T-cell (primary cell): ENCODE data around the gene ATIC. TPM values are rescaled to one million over a fixed set of nuclear protein-coding genes. Genes with fewer than 3 reads are reported as not detected.

ENCODE experiments used
- ATAC-seq, 4 experiments: fragments of 200-7000 bp in 3 of 4; fragments of 150-1000 bp in 1 of 4; cut with Tn5 transposase; replicated peaks in 1 of 4; 1 replicate in 3 of 4; 2 replicates in 1 of 4; pipeline ENCODE4 v1.10.0; 2021; ENCODE audit warnings: moderate library complexity in 3 of 4, mild to moderate bottlenecking in 2 of 4, moderate number of reproducible peaks in 1 of 4
- CTCF ChIA-PET, 2 donors: fragments of 300-600 bp; sonication (Branson Sonifier 250); formaldehyde crosslinking; loops; one replicate each; lab custom pipeline; 2022; ENCODE audit warnings: antibody characterized with exemption in 2 of 2; lab: Charles Lee
- POLR2A ChIA-PET, 2 donors: fragments of 300-600 bp; sonication (Branson Sonifier 250); formaldehyde crosslinking; loops; one replicate each; lab custom pipeline; 2022; ENCODE audit warnings: antibody characterized with exemption in 2 of 2; lab: Charles Lee
- DNase-seq, 35 experiments: peaks; one replicate each; pipeline versions ENCODE4 v3.0.0 to v3.0.0-alpha.2; 2013 to 2023
- H3K27ac ChIP-seq: one replicate; pipeline ENCODE4 v1.5.1; 2013; ENCODE audit warnings: low read length
- H3K27me3 ChIP-seq, 2 experiments: replicated peaks in 1 of 2; 1 replicate in 1 of 2; 2 replicates in 1 of 2; pipeline versions ENCODE4 v1.6.1 to v1.7.0; 2013; ENCODE audit warnings: low read length in 1 of 2, mixed read lengths in 1 of 2; ENCODE audit not compliant: control insufficient read depth in 2 of 2, insufficient read depth in 2 of 2; ENCODE audit errors: extremely low read depth in 1 of 2
- H3K36me3 ChIP-seq, 2 donors: 1 replicate in 1 of 2; 2 replicates in 1 of 2; pipeline versions ENCODE4 v1.6.1 to v1.7.0; 2013; ENCODE audit warnings: low read length in 1 of 2; ENCODE audit not compliant: control insufficient read depth in 2 of 2, insufficient read depth in 1 of 2; ENCODE audit errors: extremely low read depth in 1 of 2
- H3K4me1 ChIP-seq, 2 experiments: 1 replicate in 1 of 2; 2 replicates in 1 of 2; pipeline versions ENCODE4 v1.6.1 to v1.7.0; 2013; ENCODE audit warnings: low read length in 2 of 2, mixed read lengths in 1 of 2; ENCODE audit not compliant: insufficient read depth in 2 of 2, control insufficient read depth in 1 of 2; ENCODE audit errors: extremely low read depth in 1 of 2
- H3K4me3 ChIP-seq, 2 donors: 1 replicate in 1 of 2; 2 replicates in 1 of 2; pipeline versions ENCODE4 v1.5.1 to v1.7.0; 2013; ENCODE audit warnings: mild to moderate bottlenecking in 2 of 2, low read length in 1 of 2, moderate library complexity in 1 of 2; ENCODE audit not compliant: control insufficient read depth in 1 of 2; ENCODE audit errors: extremely low read depth in 1 of 2
- H3K9me3 ChIP-seq: 2 replicates; pipeline ENCODE4 v1.7.0; 2013
- H3K27ac Mint-ChIP-seq, 2 donors: one replicate each; pipeline ENCODE4 v1.8.0; 2020 to 2021; ENCODE audit warnings: mild to moderate bottlenecking in 2 of 2, mixed read lengths in 2 of 2
- H3K27me3 Mint-ChIP-seq, 2 donors: one replicate each; pipeline ENCODE4 v1.8.0; 2021 to 2022; ENCODE audit warnings: mixed read lengths in 2 of 2
- H3K36me3 Mint-ChIP-seq: one replicate; pipeline ENCODE4 v1.8.0; 2021; ENCODE audit warnings: mixed read lengths
- H3K4me1 Mint-ChIP-seq, 3 donors: one replicate each; pipeline ENCODE4 v1.8.0; 2020 to 2022; ENCODE audit warnings: mixed read lengths in 3 of 3, mild to moderate bottlenecking in 1 of 3
- H3K4me3 Mint-ChIP-seq, 3 donors: one replicate each; pipeline ENCODE4 v1.8.0; 2020 to 2022; ENCODE audit warnings: mild to moderate bottlenecking in 3 of 3, mixed read lengths in 3 of 3, moderate library complexity in 3 of 3
- H3K9me3 Mint-ChIP-seq, 3 donors: one replicate each; pipeline ENCODE4 v1.8.0; 2020 to 2022; ENCODE audit warnings: mixed read lengths in 3 of 3
- WGBS: methylation state at CpG from one replicate; pipeline ENCODE4 v1.1.5; 2013; ENCODE audit warnings: missing lambda C conversion rate; ENCODE audit not compliant: insufficient coverage; 5-methylcytosine and 5-hydroxymethylcytosine counted together
- total RNA-seq, 35 experiments: library from RNA in 6 of 35; stranded (reverse) in 6 of 35; fragments of 120-200 nt in 1 of 35; gene quantifications; one replicate each; pipeline versions ENCODE4 v1.2.1 to v1.2.4 and lab custom pipeline; 2013 to 2026

ATIC gene
- total RNA-seq, 5 donors from 2014 or later (not counting 1 experiment from before 2014, with no cell fraction given): 61.9 to 97.4 (median 78.8) TPM

DNA sequence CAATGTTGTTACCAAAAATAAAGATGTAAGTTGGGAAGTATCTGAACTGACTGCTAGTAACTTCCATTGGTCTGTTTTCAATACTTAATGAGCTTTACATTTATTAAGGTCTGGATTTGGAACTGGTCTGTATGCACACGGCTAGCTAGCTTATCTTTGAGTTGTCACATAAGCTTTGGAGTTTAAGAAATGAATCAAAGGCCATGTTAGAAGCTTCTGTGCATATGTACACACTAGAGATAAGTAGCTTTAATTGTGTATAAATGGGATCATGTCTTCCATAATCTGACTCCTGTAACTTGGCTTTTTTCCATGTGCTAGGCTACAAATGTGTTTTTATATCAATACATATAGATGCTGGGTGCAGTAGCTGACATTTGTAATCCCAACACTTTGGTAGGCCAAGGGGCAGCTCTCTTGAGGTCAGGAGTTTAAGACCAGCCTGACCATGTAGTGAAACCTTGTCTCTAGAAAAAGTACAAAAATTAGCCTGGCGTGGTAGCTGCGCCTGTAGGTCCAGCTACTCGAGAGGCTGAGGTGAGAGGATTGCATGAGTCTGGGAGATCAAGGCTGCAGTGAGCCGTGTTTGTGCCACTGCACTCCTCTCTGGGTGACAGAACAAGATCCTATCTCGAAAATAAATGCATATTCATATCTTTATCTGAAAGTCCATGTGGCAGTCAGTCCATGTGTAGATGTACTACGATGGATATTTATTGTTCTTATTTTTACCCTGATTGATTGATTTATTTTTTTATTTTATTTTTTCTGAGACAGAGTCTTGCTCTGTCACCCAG is 27.2 kb downstream of the ATIC start:
- H3K36me3 Mint-ChIP-seq: peaks cover 78% of the 10 kb centered on the region
- no peak overlapping the region for H3K4me3 Mint-ChIP-seq
- H3K4me1 Mint-ChIP-seq: peaks cover 0 to 2% (median 0%) of the 10 kb centered on the region in 3 donors
- ATAC-seq: no peak
- Histone ChIP-seq H3K9me3 (no peaks in the 10 kb centered on the region), H3K4me1 (no peaks in the 10 kb centered on the region), H3K27ac (no peak overlapping the region), H3K4me3 (no peak overlapping the region), H3K27me3 (no peaks in the 10 kb centered on the region), H3K36me3 (peaks cover 7 to 78% of the 10 kb centered on the region in 2 donors)
- H3K27ac Mint-ChIP-seq: no peak overlapping the region
- no peaks in the 10 kb centered on the region for H3K9me3 Mint-ChIP-seq
- ChIA-PET POLR2A (interaction anchor here in 1 of 2 donors (0.5 kb wide), 1 partner anchor 34 kb away, joined by 3 read pairs; no protein-coding TSS in a partner anchor), CTCF (no interaction called here)
- WGBS: 100% methylated on average over 3 of the region's 7 CpGs
- no peak for DNase-seq
- H3K27me3 Mint-ChIP-seq: no peaks in the 10 kb centered on the region

DNA sequence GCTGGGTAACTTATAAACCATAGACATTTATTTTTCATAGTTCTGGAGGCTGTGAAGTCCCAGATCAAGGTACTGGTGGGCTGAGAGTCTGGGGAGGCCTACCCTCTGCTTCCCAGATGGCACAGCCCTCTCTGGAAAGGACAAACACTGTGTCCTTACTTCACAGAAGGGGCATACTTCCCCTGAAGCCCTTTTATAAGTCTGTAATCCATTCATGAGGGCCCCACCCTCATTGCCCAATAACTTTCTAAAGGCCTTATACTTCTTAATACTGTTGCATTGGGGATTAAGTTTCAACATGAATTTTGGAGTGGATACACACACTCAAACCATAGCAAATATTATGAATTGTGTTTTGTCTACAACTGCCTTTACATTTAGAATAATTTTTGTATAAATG is 36.0 kb downstream of the ATIC start:
- Histone ChIP-seq H3K36me3 (peaks cover 18 to 63% of the 10 kb centered on the region in 2 donors), H3K27me3 (no peaks in the 10 kb centered on the region), H3K9me3 (no peaks in the 10 kb centered on the region), H3K4me3 (no peak overlapping the region), H3K4me1 (no peaks in the 10 kb centered on the region), H3K27ac (no peak overlapping the region)
- Mint-ChIP-seq H3K27ac (no peak overlapping the region), H3K36me3 (peaks cover 70% of the 10 kb centered on the region), H3K4me3 (no peak overlapping the region), H3K9me3 (no peaks in the 10 kb centered on the region), H3K27me3 (no peaks in the 10 kb centered on the region), H3K4me1 (no peaks in the 10 kb centered on the region)
- POLR2A ChIA-PET: no interaction called here
- no peak for DNase-seq
- CTCF ChIA-PET: no interaction called here
- no peak for ATAC-seq

DNA sequence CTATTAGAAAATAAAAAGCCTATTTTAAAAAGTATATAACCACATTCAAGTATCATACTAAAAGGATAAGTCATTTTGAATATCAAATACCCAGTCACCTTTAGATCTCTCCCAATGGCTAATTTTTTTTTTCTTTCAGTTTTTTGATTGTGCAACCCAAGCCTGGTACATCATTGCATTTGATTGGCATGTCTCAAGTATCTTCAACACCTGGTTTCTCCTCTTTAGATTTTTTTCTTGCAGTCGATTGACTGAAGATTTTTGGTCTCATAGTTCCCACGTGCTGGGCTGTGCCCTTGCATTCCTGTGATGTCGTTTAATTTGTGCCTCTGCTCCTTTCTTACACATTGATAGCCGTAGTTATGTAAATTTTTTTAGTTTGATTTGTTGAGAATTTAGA is 40.7 kb downstream of the ATIC start:
- no peak overlapping the region for H3K27ac ChIP-seq
- ChIA-PET CTCF (no interaction called here), POLR2A (no interaction called here)
- Mint-ChIP-seq H3K4me1 (no peaks in the 10 kb centered on the region), H3K4me3 (no peak overlapping the region), H3K27me3 (no peaks in the 10 kb centered on the region), H3K9me3 (no peaks in the 10 kb centered on the region), H3K27ac (no peak overlapping the region), H3K36me3 (peaks cover 59% of the 10 kb centered on the region)
- H3K27me3 ChIP-seq: no peaks in the 10 kb centered on the region
- H3K4me3 ChIP-seq: no peak overlapping the region
- H3K36me3 ChIP-seq: peaks cover 4 to 21% of the 10 kb centered on the region in 2 donors
- WGBS: 100% methylated on average over 1 of the region's 4 CpGs
- no peaks in the 10 kb centered on the region for H3K9me3 ChIP-seq
- no peak for ATAC-seq
- DNase-seq: no peak
- H3K4me1 ChIP-seq: no peaks in the 10 kb centered on the region

DNA sequence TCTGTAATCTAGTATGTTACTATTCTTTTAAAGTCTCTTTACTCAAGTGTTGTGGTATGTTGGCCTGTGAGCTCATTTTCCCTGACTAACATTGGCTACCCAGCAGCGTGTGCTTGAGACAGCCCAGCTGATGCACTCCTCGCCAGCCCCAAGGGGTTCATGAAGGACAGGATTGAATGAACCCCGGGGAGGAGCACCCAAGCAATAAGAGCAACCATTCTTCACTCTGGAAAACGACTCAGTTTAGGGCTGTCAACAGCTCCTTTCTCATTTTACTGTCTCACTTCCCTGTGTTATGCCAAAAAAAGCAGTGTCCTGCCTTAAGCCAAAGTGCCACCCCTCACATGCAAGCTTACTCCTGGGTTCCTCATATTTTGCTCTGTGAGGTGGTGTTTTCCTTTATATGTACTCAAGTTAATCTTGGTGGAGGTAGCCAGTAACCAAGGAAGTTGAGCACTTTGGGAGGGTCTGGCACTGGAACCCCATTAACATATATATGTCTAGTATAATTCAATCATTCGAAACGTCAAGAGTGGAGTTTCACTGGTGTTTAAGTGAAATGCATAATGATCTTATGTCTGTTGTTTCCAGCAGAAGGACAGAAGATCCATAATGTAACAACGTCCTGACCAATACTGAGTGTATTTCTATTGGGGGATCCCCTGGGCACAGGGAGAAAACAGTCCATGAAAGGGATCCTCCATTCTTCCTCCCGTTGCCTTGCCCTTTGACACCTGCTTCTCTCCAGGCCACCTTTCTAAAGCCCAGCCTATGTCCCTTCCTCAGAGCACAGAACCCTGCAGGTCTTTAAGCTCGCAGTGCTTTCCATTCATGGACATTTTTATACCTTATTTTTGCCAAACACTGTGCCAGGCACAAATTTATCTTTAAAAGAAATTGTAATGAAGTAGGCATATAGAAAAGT is 43.2 kb downstream of the ATIC start:
- Mint-ChIP-seq H3K27ac (no peak overlapping the region), H3K9me3 (no peaks in the 10 kb centered on the region), H3K4me3 (no peak overlapping the region), H3K4me1 (no peaks in the 10 kb centered on the region), H3K27me3 (no peaks in the 10 kb centered on the region), H3K36me3 (peaks cover 44% of the 10 kb centered on the region)
- 90% methylated on average over 4 of the region's 9 CpGs for WGBS
- Histone ChIP-seq H3K36me3 (peaks cover 0 to 5% of the 10 kb centered on the region in 2 donors), H3K4me3 (no peak overlapping the region), H3K9me3 (no peaks in the 10 kb centered on the region), H3K27me3 (no peaks in the 10 kb centered on the region), H3K27ac (no peak overlapping the region), H3K4me1 (no peaks in the 10 kb centered on the region)
- ATAC-seq: no peak
- ChIA-PET CTCF (no interaction called here), POLR2A (no interaction called here)
- no peak for DNase-seq

DNA sequence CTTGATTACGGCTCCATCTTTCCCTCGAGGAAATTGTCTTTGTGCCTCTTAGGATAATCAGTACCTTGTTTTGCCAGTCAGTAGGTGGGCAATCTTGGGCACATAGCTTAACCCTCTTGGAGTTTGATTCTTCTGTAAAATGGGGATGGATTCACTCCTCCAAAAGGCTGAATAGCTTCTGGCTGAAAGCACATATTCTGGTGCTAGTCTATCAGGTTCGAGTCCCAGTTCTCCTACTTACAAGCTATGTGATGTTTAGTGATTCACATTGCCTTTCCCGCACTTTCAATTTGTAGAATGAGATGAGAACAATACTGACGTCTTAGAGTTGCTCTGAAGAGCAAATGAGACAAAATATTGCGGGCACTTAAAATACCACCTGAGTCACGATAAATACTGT is 43.9 kb downstream of the ATIC start:
- H3K9me3 ChIP-seq: no peaks in the 10 kb centered on the region
- H3K4me1 ChIP-seq: no peaks in the 10 kb centered on the region
- Mint-ChIP-seq H3K27me3 (no peaks in the 10 kb centered on the region), H3K4me1 (no peaks in the 10 kb centered on the region), H3K27ac (no peak overlapping the region), H3K9me3 (no peaks in the 10 kb centered on the region), H3K4me3 (no peak overlapping the region), H3K36me3 (peaks cover 39% of the 10 kb centered on the region)
- H3K27ac ChIP-seq: no peak overlapping the region
- POLR2A ChIA-PET: no interaction called here
- CTCF ChIA-PET: no interaction called here
- H3K27me3 ChIP-seq: no peaks in the 10 kb centered on the region
- no peak overlapping the region for H3K4me3 ChIP-seq
- ATAC-seq: no peak
- no peak for DNase-seq
- no peaks in the 10 kb centered on the region for H3K36me3 ChIP-seq
- WGBS: 100% methylated on average over 2 of the region's 7 CpGs

DNA sequence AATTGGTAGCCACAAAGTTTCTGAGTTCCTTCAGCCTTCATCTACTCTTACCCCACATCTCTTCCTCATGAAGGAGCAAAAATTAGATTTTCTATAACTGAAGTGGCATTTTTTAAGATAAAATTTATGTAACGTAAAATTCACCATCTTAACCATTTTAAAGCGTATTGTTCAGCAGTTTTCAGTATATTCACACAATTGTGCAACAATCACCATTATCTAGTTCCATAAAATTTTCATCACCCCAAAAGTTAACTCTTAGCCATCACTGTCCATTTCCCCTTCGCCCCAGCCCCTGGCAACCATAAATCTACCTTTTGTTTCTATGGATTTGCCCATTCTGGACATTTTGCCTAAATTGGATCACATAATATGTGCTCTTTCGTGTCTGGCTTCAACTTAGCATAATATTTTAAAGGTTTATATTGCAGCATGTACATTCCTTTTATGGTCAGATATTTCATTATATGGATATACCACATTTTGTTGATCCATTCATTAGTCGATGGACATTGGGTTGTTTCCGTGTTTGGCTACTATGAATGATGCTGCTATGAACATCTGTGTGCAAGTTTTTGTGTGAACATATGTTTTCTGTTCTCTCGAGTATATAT is 44.6 kb downstream of the ATIC start:
- Histone ChIP-seq H3K27me3 (no peaks in the 10 kb centered on the region), H3K9me3 (no peaks in the 10 kb centered on the region), H3K27ac (no peak overlapping the region), H3K4me3 (no peak overlapping the region), H3K36me3 (no peaks in the 10 kb centered on the region), H3K4me1 (no peaks in the 10 kb centered on the region)
- 100% methylated on average over 3 of the region's 7 CpGs for WGBS
- H3K4me3 Mint-ChIP-seq: no peak overlapping the region
- no peak for DNase-seq
- no peaks in the 10 kb centered on the region for H3K4me1 Mint-ChIP-seq
- peaks cover 39% of the 10 kb centered on the region for H3K36me3 Mint-ChIP-seq
- H3K27me3 Mint-ChIP-seq: no peaks in the 10 kb centered on the region
- no peak overlapping the region for H3K27ac Mint-ChIP-seq
- CTCF ChIA-PET: no interaction called here
- no peaks in the 10 kb centered on the region for H3K9me3 Mint-ChIP-seq
- POLR2A ChIA-PET: interaction anchor here in 1 of 2 donors (0.6 kb wide), 1 partner anchor 23 kb away, joined by 3 read pairs; no protein-coding TSS in a partner anchor
- ATAC-seq: no peak
